IPS-NIHi11 (cell line): Measurements from ENCODE around the gene MORF4L1.
A peak's percentile ranks its signal among the peaks of the same experiment; 100 is the strongest.
"Not testable (repeated sequence)": the region's sequence is repeated elsewhere in the genome, so short reads cannot be mapped to it uniquely, and the experiment has no call there.

Experiments
- DNase-seq: peaks from one replicate; pipeline ENCODE4 v3.0.0; 2012; ENCODE audit warnings: mixed read lengths, low spot score

Gene MORF4L1

DNA sequence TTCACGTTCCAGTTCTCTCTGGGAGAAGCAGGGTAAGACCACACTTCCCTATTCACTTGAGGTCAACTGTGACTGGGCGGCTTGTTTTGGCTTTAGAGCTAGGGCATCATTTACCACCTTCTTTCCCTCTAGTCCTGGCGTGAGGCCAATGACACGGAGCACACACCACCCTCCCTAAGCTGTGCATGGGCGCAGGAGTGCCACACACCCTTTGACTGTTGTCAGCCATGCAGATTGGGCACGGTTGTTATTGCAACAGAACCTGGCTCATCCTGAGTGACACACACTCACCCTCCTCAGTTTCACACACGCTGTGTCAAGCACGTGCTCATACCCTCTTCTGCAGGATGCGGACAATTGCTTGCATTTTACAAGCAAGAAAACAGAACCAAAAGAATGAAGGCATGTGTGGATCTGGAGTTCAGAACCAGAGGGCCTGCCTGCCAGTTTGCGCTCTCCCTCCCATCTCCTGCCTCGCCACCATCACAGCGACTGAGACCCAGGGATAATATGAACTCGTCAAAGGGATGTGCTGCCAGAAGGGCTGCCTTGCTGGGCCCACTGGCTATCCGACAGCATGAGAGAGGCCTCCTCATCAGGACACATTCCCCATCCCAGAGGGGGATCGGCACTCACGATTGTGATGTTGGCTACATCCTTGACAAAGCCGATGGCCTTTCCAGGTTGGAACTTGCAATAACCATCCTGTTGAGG lies 54.5 kb downstream of the MORF4L1 start:
- no peak for DNase-seq

DNA sequence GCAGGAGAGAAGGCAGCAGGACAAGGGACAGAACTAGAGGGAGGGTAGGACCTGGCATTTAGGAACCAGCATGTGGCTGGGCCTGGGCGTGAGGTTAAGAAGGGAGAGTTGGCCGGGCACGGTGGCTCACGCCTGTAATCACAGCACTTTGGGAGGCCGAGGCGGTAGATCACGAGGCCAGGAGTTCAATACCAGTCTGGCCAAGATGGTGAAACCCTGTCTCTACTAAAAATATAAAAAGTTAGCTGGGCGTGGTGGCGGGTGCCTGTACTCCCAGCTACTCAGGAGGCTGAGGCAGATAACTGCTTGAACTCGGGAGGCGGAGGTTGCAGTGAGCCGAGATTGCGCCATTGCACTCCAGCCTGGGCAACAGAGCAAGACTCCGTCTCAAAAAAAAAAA lies 55.5 kb downstream of the MORF4L1 start:
- DNase-seq: not testable (repeated sequence)

DNA sequence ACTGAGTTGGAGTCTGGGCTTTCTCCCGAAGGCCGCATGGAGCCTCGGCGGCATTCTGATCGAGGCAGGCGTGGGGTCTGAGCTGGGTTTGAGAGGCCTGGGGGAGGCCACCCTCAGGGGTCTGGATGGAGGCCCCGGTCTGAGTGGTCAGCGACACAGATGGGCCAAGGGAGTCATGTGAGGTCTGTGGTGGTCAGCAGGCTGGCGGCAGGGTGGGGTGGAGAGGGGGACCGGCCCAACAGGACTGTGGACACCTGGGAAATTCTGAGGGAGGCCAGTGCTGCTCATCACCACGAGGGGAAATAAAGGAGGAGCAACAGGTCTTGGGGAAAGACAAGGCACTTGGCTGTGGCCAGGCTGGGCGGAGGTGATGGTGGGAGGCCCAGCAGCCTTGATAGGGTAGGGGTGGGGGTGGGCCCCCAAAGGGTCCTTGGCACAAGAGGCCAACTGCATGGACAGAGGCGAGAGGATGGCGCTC lies 56.0 kb downstream of the MORF4L1 start:
- no peak for DNase-seq

DNA sequence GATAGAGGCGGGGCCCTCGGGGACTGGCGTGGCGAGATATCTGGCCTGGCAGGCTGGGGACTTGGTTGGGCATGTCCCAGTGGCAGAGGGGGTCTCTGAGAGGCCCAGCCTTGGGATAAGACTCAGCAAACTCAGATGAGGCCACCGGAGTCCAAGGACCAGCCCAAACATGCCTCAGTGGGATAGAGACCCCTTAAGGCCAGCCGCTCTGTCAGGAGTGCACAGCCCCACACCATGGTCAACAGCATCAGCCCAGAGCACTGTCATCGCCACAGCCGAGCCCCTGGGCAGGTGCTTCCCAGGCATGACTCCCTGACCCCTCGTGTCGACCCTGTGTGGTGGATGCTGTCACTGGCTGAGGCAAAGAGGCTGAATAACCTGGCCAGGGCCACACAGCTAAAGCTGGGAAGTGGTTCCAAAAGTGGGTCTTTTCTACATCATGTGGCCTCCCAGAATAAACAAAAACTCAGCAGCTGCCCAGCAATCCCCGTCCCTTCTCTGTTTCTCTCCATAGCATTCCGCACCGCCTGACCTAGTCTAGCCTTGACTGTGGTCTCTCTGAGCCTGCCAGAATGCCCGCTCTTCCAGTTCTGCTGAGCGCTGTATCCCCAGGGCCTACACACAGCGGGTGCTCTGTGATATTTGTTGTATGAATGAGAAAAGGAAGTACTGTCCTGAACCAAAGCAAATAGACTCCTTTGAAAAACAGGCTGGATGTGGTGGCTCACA lies 57.0 kb downstream of the MORF4L1 start:
- no peak for DNase-seq

DNA sequence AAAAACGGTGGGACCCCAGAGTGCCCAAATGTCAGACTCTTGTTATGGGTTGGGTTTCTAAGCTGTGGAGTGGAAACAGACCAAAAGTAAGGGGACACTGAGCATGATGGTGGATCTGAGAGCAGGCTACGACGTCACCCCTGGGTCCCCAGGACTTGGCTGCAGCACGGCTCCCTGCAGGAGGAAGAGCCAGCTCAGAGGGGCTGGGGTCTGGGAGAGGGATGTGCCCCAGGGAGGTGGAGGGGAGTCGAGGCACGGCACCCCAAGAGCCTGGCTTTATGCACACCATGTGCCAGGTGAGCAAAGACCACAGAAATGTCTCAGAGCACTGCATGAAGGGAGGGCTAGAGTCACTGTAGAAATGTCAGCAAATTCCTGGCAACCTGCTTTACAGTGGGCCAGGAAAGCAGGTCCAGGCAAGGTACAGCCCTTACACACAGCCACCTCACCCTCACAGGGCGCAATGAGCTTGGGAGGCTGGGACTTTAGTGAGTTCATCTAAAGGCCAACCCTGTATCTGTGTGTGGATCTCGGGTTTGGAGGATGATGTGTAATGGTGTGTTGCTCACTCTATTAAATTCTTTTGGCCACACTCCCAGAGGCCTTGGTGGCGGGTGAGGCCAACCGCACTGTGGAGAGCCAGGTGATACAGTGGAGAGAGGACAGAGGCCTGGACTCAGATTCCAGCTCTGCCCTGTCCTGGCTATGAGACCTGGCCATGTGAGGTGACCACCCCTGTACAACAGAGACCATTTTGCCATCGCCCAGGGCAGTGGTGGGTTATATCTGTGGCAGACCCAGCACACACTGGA lies 58.1 kb downstream of the MORF4L1 start:
- no peak for DNase-seq

DNA sequence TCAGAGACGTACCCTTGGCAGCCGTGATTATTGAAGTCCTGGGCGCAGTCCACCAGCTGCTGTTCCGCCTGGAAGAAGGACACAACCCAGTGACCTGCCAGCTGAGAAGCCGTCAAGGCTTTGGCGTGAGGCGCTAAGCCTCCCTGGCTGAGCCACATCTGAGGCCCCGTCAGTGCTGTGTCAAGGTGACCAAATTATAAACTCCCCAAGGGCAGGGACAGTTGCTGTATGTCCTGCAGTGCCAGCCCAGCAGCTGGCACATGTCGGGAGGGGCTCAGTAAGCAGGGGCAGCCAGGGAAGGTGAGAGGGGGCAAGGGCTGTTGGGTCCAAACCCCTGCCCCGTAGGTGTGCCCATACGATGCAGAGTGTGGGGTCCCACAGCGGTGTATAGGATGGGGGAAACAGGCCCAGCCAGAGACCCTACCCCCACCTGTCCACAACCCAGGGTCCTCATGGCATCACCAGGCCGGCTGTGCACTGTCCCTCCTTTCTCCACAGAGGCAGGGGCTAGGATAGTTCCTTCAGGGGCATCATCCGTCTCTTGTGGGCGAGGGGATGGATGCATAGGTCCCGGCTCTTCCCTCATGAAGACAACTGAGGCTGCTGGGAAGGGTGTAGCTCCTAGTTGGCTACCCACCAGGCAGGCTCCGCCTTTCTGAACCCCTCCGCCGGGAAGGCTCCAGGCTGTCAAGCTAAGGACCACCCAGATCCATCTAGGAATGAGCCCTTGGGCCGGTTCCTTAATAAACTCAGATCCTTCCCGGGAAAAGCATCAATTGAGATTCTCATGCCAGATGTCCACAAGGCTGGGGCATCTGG lies 59.0 kb downstream of the MORF4L1 start:
- no peak for DNase-seq

DNA sequence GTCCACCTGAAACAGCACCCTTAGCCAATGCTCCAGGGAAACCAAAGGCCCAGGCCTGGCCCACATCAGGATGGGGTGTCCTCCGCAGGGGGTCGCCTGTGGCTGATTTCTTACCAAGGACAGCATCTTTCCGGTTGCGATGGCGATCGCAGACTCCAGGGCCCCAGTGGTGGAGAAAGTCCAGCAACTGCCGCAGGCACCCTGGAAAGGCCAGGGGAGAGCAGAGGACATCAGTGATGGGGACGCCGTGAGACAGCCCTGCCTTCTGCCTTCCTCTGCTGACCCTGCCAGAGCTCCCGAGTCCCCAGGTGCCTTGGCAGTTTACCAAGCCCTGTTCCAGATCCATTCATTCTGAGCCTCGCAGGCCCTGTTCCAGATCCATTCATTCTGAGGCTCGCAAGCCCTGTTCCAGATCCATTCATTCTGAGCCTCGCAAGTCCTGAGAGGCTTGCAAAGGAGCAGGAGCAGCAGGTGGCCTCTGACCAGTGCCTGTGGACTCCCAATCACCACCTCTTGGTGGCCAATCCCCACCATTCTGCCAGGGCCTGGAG lies 59.6 kb downstream of the MORF4L1 start:
- DNase-seq: no peak

DNA sequence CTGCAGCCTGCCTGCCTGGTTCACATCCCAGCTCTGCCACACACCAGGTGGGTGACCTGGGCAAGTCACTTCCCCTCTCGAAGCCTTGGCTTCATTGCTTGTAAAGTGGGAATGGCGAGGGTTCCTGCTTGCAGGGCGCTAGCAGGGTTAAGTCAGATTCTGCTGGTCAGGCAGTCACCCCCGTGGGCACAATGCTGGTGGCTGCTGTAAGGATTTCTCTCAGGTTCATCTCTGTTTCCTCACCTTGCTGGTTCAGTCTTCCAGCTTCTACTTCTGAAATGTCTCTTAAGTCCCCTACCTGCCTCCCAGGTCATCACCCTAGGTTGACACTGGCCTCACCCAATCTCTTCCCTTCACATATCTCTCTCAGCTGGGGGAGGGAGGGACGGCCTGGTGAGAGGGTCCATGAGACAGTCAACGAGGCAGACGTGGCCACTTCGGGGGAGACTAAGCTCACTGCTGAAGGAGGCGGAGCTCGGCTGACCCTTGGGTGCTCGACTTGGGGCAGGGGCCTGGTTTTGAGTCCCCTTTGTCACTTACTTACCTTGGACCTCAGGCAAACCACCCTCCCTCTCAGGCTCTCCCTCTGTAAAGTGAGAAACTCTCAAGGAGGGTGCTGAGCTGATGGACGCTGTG lies 60.6 kb downstream of the MORF4L1 start:
- DNase-seq: no peak

DNA sequence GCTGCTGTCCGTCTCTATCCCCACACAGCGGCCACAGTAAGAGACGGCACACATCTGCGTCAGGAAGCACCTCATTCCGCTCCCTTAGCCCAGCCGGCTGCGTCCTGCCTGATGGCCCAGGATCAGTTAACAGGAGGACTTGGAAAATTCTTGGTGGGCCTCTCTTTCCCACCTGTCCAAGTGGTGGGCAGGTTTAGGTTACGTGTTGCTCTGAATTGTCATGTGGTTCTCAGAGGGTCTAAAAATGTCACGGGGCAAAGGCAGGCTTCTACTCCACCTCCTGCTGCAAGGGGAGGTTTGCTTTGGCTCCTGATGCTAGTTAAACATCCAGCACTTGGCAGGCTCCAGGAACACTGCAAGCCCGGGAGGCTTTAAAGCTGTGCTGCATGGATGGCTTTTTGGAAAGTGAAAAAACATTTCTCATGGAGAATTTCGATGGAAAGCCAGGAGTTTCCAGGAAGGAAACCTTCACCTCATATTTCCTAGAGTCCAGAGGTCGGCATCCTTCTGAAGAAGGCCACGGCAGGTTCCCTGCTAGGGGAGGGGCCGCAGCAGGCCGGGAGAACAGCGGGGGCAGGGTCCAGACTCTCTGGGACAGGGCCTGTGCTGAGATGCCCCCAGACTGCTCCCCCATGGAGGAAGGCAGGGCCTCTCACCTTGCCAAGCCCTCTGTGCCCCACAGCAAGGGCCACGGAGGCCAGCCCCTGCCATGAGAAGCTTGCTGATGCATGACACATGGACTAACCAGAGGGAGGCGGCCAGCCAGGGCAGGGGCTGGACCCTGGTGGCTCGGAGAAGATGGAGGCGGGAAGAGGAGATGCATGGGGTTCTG lies 61.3 kb downstream of the MORF4L1 start:
- DNase-seq: no peak

DNA sequence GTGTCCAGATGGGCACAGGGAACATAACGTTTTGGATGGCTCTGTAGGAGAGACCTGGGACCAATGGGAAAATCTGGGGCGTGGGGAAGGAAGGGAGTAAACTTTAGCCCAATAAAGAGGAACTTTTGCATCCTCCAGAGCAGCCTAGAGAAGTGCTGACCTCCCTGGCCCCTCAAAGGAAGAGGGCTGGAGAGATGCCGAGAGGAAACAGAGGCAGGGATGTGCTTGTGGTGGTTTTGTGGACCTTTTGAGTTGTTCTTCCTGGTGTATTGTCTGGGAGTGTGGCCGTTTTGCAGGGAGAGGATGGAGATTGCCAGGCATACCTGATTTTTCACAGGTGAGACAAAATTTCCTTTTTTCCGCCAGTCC lies 61.9 kb downstream of the MORF4L1 start:
- no peak for DNase-seq

DNA sequence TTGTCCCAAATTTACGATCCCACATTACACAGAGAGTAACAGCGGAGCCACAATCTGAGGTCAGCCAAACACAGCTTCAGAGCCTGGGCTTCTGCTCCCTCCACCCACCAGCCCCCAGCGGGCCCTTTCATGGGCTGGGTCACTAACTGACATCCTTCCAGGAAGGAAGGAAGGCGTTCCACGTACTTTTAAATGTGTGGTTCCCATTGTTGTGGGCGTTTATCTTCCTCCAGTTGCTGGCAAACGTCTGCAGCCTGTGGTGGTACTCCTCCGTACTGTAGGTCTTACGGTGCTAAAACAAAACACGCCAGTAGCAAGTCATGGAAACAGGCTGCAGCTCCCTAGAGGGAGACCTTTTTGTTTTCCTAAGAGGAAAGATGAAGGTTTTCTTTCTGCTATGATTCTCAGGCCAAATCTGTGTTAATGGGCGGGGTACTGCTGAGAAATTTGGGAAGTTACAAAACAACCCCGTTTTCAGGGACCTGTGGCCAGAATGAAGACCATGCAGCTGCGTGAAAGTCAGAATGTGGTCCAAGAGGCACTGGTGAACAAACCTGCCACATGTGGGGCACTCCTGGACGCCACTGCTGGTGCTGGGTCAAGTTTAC lies 64.5 kb downstream of the MORF4L1 start:
- DNase-seq: no peak

DNA sequence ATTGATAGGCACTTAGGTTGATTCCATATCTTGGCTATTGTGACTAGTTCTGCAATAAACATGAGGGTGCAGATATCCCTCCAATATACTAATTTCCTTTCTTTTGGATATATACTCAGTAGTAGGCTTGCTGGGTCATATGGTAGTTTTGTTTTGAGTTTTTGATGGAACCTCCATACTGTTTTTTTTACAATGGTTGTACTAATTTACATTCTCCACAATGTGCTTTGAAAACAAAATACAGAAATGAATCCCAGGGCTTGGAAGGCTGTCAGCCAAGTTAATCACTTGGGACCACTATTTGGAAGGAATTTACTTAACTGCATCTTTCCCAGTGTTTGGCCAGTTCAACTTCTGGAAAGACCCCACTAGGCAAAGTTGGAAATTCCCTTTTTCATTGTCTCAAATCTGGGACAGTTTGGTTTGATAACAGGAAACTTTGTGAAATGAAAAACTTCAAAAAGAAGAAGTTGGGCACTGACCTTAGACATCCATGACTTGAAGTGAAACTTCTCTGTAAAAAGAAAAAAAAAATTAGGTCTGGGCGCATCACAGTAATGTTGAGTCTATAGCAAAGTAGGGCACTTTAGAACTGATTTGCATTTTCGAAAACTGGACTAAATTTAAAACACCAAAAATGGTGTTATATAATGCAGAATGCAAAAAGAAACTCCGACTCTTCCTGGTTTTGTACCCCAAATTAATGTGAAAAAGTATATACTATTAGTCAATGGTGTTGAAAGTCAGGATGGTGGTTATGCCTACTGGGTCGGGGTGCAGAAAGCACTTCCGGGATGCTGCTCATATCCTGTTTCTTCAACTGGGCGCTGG lies 66.2 kb downstream of the MORF4L1 start:
- DNase-seq: no peak

DNA sequence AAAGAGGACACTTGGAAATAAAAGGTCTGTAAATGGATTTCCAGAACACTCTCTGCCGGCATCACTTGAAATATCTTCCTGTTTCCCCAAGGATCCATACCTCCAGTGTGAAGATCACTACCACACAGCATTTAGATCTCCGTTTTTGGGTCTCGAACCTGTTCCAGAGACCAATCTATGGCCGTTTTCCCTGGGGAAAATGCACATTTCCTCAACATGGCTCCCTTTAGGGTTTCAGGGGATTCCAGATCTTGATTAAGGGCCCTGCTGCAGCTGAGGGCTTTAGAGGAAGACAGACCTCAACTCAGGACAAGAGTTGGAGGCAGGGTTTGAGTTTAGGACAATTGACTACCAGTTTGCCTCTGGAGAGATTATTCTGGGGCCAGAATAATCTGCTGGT lies 70.1 kb downstream of the MORF4L1 start:
- no peak for DNase-seq

DNA sequence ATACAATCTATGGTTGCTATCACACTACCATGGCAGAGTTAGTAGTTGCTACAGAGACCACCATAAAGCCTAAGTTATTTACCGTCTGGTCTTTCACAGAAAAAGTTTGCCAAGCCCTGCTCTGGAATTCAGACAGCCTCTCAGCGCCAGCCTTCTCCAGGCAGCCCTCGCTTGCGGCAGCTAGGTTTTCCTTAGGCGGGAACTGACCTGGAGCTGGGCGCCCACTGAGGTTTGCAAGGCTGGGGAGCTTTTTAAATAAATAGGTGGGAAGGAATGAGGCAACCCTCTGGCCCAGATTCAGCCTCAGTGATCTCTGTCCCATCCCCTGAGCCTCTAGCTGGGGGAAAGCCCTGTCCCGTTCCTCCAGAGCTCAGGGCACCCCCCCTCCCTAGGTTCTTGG lies 71.0 kb downstream of the MORF4L1 start:
- DNase-seq: no peak

DNA sequence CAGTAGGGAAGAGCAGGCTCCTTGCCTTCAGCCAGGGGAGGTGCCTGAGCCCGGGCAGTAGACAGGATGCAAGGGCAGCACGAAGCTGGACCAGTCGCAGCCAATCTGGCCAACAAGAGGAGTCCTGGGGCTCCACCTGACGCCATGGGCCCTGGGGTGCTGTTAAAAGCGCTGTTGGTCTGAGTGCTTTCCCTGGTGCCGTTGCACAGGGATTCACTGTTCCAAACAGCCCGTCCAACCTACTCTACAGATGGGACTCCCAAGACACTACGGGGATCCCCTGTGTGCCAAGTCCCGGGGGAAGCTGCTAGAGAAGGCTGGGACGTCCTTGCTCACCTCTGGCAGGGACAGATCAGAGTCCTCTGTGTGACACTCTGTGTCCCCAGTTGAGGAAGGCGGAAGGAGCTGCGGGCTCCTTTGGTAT lies 71.5 kb downstream of the MORF4L1 start:
- no peak for DNase-seq

DNA sequence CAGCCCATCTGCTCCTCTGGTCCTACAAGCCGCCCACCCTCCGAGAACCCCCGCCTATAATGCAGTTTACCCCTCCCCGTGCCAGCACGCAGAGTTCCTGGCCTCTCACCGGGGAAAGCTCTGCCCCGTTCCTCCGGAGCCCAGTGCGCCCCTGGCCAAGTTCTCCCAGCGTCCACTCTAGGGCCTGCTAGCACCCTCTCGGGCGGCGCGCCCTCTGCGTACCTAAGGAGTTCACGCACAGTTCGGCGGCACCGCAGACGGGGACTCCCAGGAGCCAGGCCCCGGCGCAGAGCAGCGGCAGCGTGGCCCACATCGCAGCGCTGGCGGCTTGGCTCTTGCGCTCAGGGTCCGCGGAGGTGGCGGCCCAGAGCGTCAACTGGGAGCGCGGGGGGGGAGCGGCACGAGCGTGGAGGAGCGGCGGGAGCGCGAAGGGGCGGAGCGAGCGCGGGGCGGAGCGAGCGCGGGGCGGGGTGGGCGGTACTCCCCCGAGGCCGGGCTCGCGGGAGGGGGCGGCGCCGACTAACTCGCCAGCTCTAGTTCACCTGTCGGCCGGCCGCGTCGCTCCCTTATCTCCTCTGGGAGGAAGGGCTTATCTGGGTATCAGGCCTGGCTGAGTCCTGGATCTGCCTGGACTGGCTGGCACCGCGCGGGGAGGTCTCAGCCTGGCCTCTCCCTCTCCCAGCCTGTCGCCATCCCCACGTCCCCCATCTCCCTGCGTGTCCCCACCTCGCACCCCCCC lies 72.1 kb downstream of the MORF4L1 start, which contains the start of gene CTSH:
Gene CTSH, minus strand, starts transcription at position 378 of the 739 bp plus-strand sequence. Its CDS starts 65 bp downstream, at position 313.
- peak; percentile 98 for DNase-seq

DNA sequence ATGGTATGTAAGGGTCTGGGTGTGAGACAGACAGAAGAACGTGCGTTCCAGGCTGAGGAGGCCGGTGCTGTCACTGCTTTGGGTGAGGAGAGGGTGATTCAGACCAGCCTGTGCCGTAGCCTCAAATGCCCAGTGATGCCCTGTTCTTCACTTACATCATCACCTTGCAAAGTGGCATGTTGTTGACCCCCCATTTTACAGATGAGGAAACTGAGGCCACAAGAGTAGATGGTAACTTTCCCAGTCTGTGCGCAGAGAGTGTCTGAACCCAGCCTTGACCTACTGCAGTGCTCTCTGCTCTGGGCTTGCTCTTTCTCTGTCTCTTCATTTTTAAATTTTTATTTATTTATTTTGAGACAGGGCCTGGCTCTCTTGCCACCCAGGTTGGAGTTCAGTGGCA lies 73.8 kb downstream of the MORF4L1 start:
- DNase-seq: no peak

DNA sequence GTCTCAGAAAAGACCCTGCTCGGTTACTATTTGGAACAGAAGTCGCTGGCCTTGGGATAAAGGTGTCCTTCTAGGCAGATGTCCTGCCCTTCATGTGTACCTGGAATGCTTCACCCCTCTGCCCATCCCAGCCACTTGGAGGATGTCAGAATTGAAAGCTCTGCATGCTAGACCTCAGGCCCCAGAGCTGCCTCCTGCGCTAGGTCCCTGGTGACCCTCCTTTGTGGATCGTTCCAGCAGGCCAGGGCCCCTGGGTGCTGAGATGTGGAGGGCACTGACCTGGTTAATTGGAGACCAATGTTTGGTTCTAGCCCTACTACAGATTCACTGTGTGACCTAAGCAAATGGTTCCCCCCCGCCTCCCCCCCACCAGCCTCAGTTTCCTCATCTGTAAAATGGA lies 74.8 kb downstream of the MORF4L1 start:
- DNase-seq: no peak
